HEK293 (cell line): ENCODE results near the gene ZRSR2.

Experiments
- CTCF ChIP-seq: fragments of 450-650 bp; formaldehyde crosslinking; IDR thresholded peaks from 2 replicates; pipeline ENCODE4 v1.5.1; 2016; ENCODE audit warnings: missing biosample characterization, missing genetic modification characterization
- ZBTB7A ChIP-seq: fragments of 450-650 bp; formaldehyde crosslinking; IDR thresholded peaks from 2 replicates; pipeline ENCODE4 v1.5.1; 2016; ENCODE audit warnings: low read depth, missing biosample characterization, missing genetic modification characterization
- ZNF175 ChIP-seq: fragments of 450-650 bp; formaldehyde crosslinking; IDR thresholded peaks from 2 replicates; pipeline ENCODE4 v1.5.1; 2016; ENCODE audit warnings: missing biosample characterization, missing genetic modification characterization
- ZNF488 ChIP-seq: fragments of 450-650 bp; formaldehyde crosslinking; IDR thresholded peaks from 2 replicates; pipeline ENCODE4 v1.5.1; 2016; ENCODE audit warnings: missing biosample characterization, missing genetic modification characterization

- no peak for TF ChIP-seq CTCF (tag by site-specific recombination)
- no peak for TF ChIP-seq ZNF488 (tag by site-specific recombination)
- no peak for TF ChIP-seq ZBTB7A
- no peak for TF ChIP-seq ZNF175 (tag by site-specific recombination)
Measured at GRCh38 chrX:15825936-15826335, 35.7 kb downstream of the ZRSR2 start.
